Measurements from ENCODE around the gene BRSK2.
"Not testable (repeated sequence)": the region's sequence is repeated elsewhere in the genome, so short reads cannot be mapped to it uniquely, and the experiment has no call there.

The BRSK2 gene

GRCh38 chr11:1354125-1354938 lies 35.4 kb upstream of the BRSK2 start:
- DNase-seq (ENCODE audit: low spot score) = no peak

GRCh38 chr11:1356007-1356435 lies 33.7 kb upstream of the BRSK2 start:
- DNase-seq (ENCODE audit: low spot score) = no peak

- no peak for DNase-seq (ENCODE audit: low spot score)
Measured at GRCh38 chr11:1356478-1356960, 33.2 kb upstream of the BRSK2 start.

- no peak for DNase-seq (ENCODE audit: low spot score)
Measured at GRCh38 chr11:1358286-1358685, 31.4 kb upstream of the BRSK2 start.

GRCh38 chr11:1358931-1359330 lies 30.8 kb upstream of the BRSK2 start:
- not testable (repeated sequence) for DNase-seq (ENCODE audit: low spot score)

GRCh38 chr11:1359556-1359955 lies 30.2 kb upstream of the BRSK2 start:
- no peak for DNase-seq (ENCODE audit: low spot score)

GRCh38 chr11:1360181-1360834 lies 29.4 kb upstream of the BRSK2 start:
- no peak for DNase-seq (ENCODE audit: low spot score)

GRCh38 chr11:1360835-1361357 lies 28.8 kb upstream of the BRSK2 start:
- no peak for DNase-seq (ENCODE audit: low spot score)

- no peak for DNase-seq (ENCODE audit: low spot score)
Measured at GRCh38 chr11:1361882-1362281, 27.9 kb upstream of the BRSK2 start.

GRCh38 chr11:1367721-1368120 lies 22.0 kb upstream of the BRSK2 start:
- no peak for DNase-seq (ENCODE audit: low spot score)

- DNase-seq (ENCODE audit: low spot score) = no peak
Measured at GRCh38 chr11:1368216-1368615, 21.5 kb upstream of the BRSK2 start.

GRCh38 chr11:1368966-1369365 lies 20.8 kb upstream of the BRSK2 start:
- DNase-seq (ENCODE audit: low spot score) = no peak

- DNase-seq (ENCODE audit: low spot score) = no peak
Measured at GRCh38 chr11:1369371-1370005, 20.2 kb upstream of the BRSK2 start.

GRCh38 chr11:1370186-1371025 lies 19.3 kb upstream of the BRSK2 start:
- DNase-seq (ENCODE audit: low spot score) = no peak

GRCh38 chr11:1371026-1371325 lies 18.8 kb upstream of the BRSK2 start:
- DNase-seq (ENCODE audit: low spot score) = no peak

GRCh38 chr11:1371377-1371776 lies 18.4 kb upstream of the BRSK2 start:
- no peak for DNase-seq (ENCODE audit: low spot score)

GRCh38 chr11:1371836-1372465 lies 17.8 kb upstream of the BRSK2 start:
- no peak for DNase-seq (ENCODE audit: low spot score)

GRCh38 chr11:1372660-1373059 lies 17.1 kb upstream of the BRSK2 start:
- DNase-seq (ENCODE audit: low spot score) = no peak

- DNase-seq (ENCODE audit: low spot score) = no peak
Measured at GRCh38 chr11:1373536-1374214, 16.1 kb upstream of the BRSK2 start.

GRCh38 chr11:1375161-1375954 lies 14.4 kb upstream of the BRSK2 start:
- no peak for DNase-seq (ENCODE audit: low spot score)

Measured in globus pallidus (tissue), 1 donor.